HepG2 (cell line): ENCODE data around the gene PC. TPM values are rescaled to one million over a fixed set of nuclear protein-coding genes. Genes with fewer than 3 reads are reported as not detected.

Experiments used
- BRCA1 ChIP-seq: sonication (generic); formaldehyde crosslinking; IDR thresholded peaks from 2 replicates; pipeline ENCODE4 v1.4.0; 2020; ENCODE audit warnings: missing genetic modification reagents
- DNMT3B ChIP-seq: conservative IDR thresholded peaks from 2 replicates; pipeline ENCODE4 v1.6.1; 2016; ENCODE audit warnings: missing biosample characterization, control low read depth
- HNRNPL ChIP-seq: fragments of 200-400 bp; formaldehyde crosslinking; IDR thresholded peaks from 2 replicates; pipeline ENCODE4 v1.6.1; 2017; ENCODE audit warnings: mild to moderate bottlenecking, low read depth, low read length
- KDM2A ChIP-seq: sonication (generic); formaldehyde crosslinking; IDR thresholded peaks from 2 replicates; pipeline ENCODE4 v1.4.0; 2020; ENCODE audit warnings: low read depth, missing genetic modification reagents, borderline replicate concordance
- MXD4 ChIP-seq: IDR thresholded peaks from 2 replicates; pipeline ENCODE4 v1.6.1; 2016; ENCODE audit warnings: mild to moderate bottlenecking, missing biosample characterization, missing genetic modification reagents
- MZF1 ChIP-seq: sonication (generic); formaldehyde crosslinking; IDR thresholded peaks from 2 replicates; pipeline ENCODE4 v1.8.1; 2023; ENCODE audit warnings: mild to moderate bottlenecking, missing genetic modification reagents, borderline replicate concordance
- NFKBIZ ChIP-seq: IDR thresholded peaks from 2 replicates; pipeline ENCODE4 v1.6.1; 2018; ENCODE audit warnings: missing genetic modification reagents, missing compliant biosample characterization
- POLR2G ChIP-seq: fragments of 200-400 bp; formaldehyde crosslinking; IDR thresholded peaks from 2 replicates; pipeline ENCODE4 v1.6.1; 2018; ENCODE audit warnings: mild to moderate bottlenecking, low read depth, low read length, moderate library complexity
- SMARCE1 ChIP-seq: fragments of 450-650 bp; IDR thresholded peaks from 2 replicates; pipeline ENCODE4 v1.6.1; 2017; ENCODE audit warnings: borderline replicate concordance
- SRF ChIP-seq: IDR thresholded peaks from 2 replicates; pipeline ENCODE4 v1.6.1; 2011; ENCODE audit warnings: mild to moderate bottlenecking, low read depth, low read length, moderate library complexity
- SYNCRIP ChIP-seq: fragments of 200-400 bp; formaldehyde crosslinking; IDR thresholded peaks from 2 replicates; pipeline ENCODE4 v1.6.1; 2018; ENCODE audit warnings: mild to moderate bottlenecking, low read depth, low read length; ENCODE audit not compliant: insufficient read depth
- TOE1 ChIP-seq: sonication (generic); formaldehyde crosslinking; IDR thresholded peaks from 2 replicates; pipeline ENCODE4 v1.4.0; 2020; ENCODE audit warnings: mild to moderate bottlenecking, missing genetic modification reagents
- TSC22D2 ChIP-seq: sonication (generic); formaldehyde crosslinking; IDR thresholded peaks from 2 replicates; pipeline ENCODE4 v1.5.1; 2020; ENCODE audit warnings: missing genetic modification reagents, mild to moderate bottlenecking, borderline replicate concordance
- YEATS2 ChIP-seq: sonication (generic); formaldehyde crosslinking; IDR thresholded peaks from 2 replicates; pipeline ENCODE4 v1.4.0; 2020; ENCODE audit warnings: missing genetic modification reagents, borderline replicate concordance
- ZNF121 ChIP-seq: sonication (generic); formaldehyde crosslinking; IDR thresholded peaks from 2 replicates; pipeline ENCODE4 v1.5.0; 2020; ENCODE audit warnings: mild to moderate bottlenecking, missing genetic modification reagents
- ZNF20 ChIP-seq: sonication (generic); formaldehyde crosslinking; IDR thresholded peaks from 2 replicates; pipeline ENCODE4 v1.4.0; 2020; ENCODE audit warnings: mild to moderate bottlenecking, moderate library complexity, missing genetic modification reagents
- ZNF205 ChIP-seq: IDR thresholded peaks from 2 replicates; pipeline ENCODE4 v1.6.1; 2018; ENCODE audit warnings: missing biosample characterization, missing genetic modification reagents
- ZNF331 ChIP-seq: sonication (generic); formaldehyde crosslinking; IDR thresholded peaks from 2 replicates; pipeline ENCODE4 v1.4.0; 2020; ENCODE audit warnings: missing genetic modification reagents
- ZNF572 ChIP-seq: sonication (generic); formaldehyde crosslinking; IDR thresholded peaks from 2 replicates; pipeline ENCODE4 v1.5.1; 2020; ENCODE audit warnings: mild to moderate bottlenecking, missing genetic modification reagents
- ZNF800 ChIP-seq: sonication (generic); formaldehyde crosslinking; IDR thresholded peaks from 2 replicates; pipeline ENCODE4 v1.4.0; 2020; ENCODE audit warnings: missing genetic modification reagents
- polyA plus RNA-seq, 8 experiments: library from polyadenylated mRNA; depleted of rRNA in 3 of 8; stranded (reverse) in 7 of 8; unstranded in 1 of 8; fragments of >200 nt; fragmentation: Illumina TruSeq in 4 of 8; extraction: Trizol in 4 of 8; gene quantifications; 2 replicates each; pipeline versions ENCODE4 v1.2.1 to v1.2.3, GENCODE V29; 2011 to 2016; ENCODE audit warnings: low read depth in 4 of 8, missing spikeins in 1 of 8, mixed read lengths in 1 of 8; ENCODE audit not compliant: insufficient read depth in 1 of 8
- total RNA-seq, 5 experiments: library from RNA; depleted of rRNA; stranded (reverse); fragments of >200 nt; fragmentation: Illumina TruSeq; extraction: Trizol; gene quantifications; 2 replicates each; pipeline ENCODE4 v1.2.3, GENCODE V29; 2016; ENCODE audit warnings: low read depth in 1 of 5
- TF ChIP-seq, protein P1 (sequence below): sonication (generic); formaldehyde crosslinking; IDR thresholded peaks from 2 replicates; pipeline ENCODE4 v1.5.0; 2020; ENCODE audit warnings: missing genetic modification reagents
- TF ChIP-seq, protein P2 (sequence below): sonication (generic); formaldehyde crosslinking; IDR thresholded peaks from 2 replicates; pipeline ENCODE4 v1.5.1; 2020; ENCODE audit warnings: mild to moderate bottlenecking, missing genetic modification reagents, borderline replicate concordance
- TF ChIP-seq, protein P3 (sequence below): sonication (generic); formaldehyde crosslinking; conservative IDR thresholded peaks from 2 replicates; pipeline ENCODE4 v1.4.0; 2020; ENCODE audit warnings: mild to moderate bottlenecking, missing genetic modification reagents, moderate library complexity

The PC gene
- total and polyA plus RNA-seq, 2 of the 13 experiments (the other 11 are each of a cell fraction or from before 2014, with no cell fraction given) = 29.0 to 39.0 TPM

DNA sequence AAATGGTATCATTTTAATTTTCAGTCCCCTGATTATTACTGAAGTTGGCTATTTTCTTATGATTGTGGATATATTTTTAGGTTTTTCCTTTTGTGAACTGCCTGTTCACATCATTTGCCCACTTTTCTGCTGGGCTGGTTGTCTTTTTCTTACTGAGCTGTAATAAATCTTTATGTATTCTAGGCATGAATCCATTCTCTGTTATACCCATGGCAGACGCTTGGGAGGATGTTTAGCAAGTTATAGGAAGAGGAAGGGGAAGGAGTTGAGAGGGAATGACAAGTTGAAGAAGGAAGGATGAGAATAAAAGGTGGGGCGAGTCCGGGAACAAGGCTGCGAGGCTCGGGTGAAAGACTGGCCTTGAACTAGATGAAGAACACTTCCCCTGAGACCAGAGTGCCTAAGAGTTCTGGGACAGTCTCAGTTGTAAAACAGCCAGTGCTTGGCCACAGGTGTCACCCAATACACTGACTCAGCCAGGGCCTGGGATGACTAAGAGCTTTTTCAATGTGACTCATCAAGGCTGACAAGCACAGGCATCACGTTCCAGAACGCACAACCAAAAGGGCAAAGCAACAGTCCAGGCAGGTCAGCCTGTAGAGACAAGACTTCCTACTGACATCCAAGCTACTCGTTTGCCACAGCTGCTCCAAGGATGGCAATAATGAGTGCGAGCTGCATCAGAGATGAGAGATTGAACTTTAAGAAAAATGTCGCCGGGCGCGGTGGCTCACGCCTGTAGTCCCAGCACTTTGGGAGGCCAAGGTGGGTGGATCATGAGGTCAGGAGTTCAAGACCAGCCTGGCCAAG is 66.1 kb downstream of the PC start (continued):
- TF ChIP-seq, protein P1, sequence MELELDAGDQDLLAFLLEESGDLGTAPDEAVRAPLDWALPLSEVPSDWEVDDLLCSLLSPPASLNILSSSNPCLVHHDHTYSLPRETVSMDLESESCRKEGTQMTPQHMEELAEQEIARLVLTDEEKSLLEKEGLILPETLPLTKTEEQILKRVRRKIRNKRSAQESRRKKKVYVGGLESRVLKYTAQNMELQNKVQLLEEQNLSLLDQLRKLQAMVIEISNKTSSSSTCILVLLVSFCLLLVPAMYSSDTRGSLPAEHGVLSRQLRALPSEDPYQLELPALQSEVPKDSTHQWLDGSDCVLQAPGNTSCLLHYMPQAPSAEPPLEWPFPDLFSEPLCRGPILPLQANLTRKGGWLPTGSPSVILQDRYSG = no peak
- TF ChIP-seq ZNF121 (CRISPR knock-in tag) (no peak), TSC22D2 (CRISPR knock-in tag) (no peak), SMARCE1 (no peak), HNRNPL (no peak), TOE1 (CRISPR knock-in tag) (no peak), ZNF572 (CRISPR knock-in tag) (no peak), KDM2A (CRISPR knock-in tag) (peak; percentile 20; the same call in 1 of the 2 replicates), SRF (no peak), NFKBIZ (CRISPR knock-in tag) (no peak), ZNF20 (CRISPR knock-in tag) (no peak), MZF1 (CRISPR knock-in tag) (no peak), ZNF800 (CRISPR knock-in tag) (no peak), MXD4 (CRISPR knock-in tag) (no peak), POLR2G (no peak), ZNF205 (CRISPR knock-in tag) (no peak), DNMT3B (CRISPR knock-in tag) (no peak), SYNCRIP (no peak), YEATS2 (CRISPR knock-in tag) (peak; percentile 69; the same call in 1 of the 2 replicates), ZNF331 (CRISPR knock-in tag) (peak; percentile 46; the same call in 1 of the 2 replicates), BRCA1 (CRISPR knock-in tag) (no peak)
- TF ChIP-seq, protein P2, sequence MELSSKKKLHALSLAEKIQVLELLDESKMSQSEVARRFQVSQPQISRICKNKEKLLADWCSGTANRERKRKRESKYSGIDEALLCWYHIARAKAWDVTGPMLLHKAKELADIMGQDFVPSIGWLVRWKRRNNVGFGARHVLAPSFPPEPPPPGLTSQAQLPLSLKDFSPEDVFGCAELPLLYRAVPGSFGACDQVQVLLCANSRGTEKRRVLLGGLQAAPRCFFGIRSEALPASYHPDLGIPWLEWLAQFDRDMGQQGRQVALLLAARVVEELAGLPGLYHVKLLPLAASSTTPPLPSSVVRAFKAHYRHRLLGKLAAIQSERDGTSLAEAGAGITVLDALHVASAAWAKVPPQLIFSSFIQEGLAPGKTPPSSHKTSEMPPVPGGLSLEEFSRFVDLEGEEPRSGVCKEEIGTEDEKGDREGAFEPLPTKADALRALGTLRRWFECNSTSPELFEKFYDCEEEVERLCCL (CRISPR knock-in tag) = no peak
- TF ChIP-seq, protein P3, sequence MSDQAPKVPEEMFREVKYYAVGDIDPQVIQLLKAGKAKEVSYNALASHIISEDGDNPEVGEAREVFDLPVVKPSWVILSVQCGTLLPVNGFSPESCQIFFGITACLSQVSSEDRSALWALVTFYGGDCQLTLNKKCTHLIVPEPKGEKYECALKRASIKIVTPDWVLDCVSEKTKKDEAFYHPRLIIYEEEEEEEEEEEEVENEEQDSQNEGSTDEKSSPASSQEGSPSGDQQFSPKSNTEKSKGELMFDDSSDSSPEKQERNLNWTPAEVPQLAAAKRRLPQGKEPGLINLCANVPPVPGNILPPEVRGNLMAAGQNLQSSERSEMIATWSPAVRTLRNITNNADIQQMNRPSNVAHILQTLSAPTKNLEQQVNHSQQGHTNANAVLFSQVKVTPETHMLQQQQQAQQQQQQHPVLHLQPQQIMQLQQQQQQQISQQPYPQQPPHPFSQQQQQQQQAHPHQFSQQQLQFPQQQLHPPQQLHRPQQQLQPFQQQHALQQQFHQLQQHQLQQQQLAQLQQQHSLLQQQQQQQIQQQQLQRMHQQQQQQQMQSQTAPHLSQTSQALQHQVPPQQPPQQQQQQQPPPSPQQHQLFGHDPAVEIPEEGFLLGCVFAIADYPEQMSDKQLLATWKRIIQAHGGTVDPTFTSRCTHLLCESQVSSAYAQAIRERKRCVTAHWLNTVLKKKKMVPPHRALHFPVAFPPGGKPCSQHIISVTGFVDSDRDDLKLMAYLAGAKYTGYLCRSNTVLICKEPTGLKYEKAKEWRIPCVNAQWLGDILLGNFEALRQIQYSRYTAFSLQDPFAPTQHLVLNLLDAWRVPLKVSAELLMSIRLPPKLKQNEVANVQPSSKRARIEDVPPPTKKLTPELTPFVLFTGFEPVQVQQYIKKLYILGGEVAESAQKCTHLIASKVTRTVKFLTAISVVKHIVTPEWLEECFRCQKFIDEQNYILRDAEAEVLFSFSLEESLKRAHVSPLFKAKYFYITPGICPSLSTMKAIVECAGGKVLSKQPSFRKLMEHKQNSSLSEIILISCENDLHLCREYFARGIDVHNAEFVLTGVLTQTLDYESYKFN (CRISPR knock-in tag) = peak; percentile 52; the same call in 1 of the 2 replicates
